Choroid plexus epithelial cell (primary cell): ENCODE data around the gene MYO9B.

Experiments
- DNase-seq: peaks from one replicate; pipeline ENCODE4 v3.0.0-alpha.2; 2010; ENCODE audit warnings: low read depth
- H3K4me3 ChIP-seq: 2 replicates; pipeline ENCODE4 v1.5.1; 2011; ENCODE audit warnings: low read depth, mild to moderate bottlenecking, control low read depth, low read length, moderate library complexity
- TF ChIP-seq, protein P1 (sequence below): conservative IDR thresholded peaks from 2 replicates; pipeline ENCODE4 v1.5.1; 2011; ENCODE audit warnings: low read depth, mild to moderate bottlenecking, control low read depth, inconsistent platforms, low read length, moderate library complexity

MYO9B gene

DNA sequence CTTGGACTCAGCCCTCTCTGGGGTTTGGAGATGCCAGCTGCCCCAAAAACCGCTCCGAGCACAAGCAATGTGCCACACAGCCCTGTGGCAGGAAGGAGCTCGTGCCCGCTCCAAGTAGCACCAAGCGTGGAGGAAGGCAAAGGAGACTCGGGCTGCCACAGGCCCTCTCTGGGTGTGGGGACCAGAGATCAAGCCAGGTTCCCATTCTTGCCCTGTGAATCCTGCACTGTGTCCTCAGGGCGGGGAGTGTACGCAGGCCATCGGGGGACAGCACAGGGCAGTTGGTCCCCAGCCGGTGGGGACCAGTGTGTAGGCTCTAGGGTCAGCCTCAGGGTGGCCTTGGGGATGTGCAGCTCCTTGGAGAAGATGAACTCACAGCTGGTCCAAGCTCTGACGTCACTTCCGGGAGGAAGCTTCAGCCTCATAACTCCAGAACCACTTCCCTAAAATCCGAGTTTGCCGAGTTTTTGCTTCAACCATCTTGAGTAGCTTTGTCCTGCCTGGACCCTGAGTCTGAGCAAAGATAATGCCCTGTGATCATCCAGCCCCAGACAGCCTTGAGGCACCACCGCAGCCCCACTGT lies 39.6 kb upstream of the MYO9B start:
- TF ChIP-seq, protein P1, sequence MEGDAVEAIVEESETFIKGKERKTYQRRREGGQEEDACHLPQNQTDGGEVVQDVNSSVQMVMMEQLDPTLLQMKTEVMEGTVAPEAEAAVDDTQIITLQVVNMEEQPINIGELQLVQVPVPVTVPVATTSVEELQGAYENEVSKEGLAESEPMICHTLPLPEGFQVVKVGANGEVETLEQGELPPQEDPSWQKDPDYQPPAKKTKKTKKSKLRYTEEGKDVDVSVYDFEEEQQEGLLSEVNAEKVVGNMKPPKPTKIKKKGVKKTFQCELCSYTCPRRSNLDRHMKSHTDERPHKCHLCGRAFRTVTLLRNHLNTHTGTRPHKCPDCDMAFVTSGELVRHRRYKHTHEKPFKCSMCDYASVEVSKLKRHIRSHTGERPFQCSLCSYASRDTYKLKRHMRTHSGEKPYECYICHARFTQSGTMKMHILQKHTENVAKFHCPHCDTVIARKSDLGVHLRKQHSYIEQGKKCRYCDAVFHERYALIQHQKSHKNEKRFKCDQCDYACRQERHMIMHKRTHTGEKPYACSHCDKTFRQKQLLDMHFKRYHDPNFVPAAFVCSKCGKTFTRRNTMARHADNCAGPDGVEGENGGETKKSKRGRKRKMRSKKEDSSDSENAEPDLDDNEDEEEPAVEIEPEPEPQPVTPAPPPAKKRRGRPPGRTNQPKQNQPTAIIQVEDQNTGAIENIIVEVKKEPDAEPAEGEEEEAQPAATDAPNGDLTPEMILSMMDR = no peak
- no peak overlapping the region for H3K4me3 ChIP-seq
- no peak for DNase-seq

DNA sequence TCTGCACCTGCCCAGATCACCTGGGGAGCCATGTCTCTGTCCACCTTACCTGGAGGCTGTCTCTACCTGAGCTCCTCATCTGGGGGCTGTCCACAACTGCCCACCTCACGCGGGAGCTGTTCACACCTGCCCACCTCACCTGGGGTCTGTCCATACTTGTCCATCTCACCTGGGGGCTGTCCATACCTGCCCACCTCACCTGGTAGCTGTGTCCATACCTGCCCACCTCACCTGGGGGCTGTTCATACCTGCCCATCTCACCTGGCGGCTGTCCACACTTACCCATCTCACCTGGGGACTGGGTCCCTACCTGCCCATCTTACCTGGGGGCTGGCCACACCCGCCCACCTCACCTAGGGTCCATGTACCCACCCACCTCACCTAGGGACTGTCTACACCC lies 38.9 kb upstream of the MYO9B start:
- H3K4me3 ChIP-seq = no peak overlapping the region
- DNase-seq = no peak

DNA sequence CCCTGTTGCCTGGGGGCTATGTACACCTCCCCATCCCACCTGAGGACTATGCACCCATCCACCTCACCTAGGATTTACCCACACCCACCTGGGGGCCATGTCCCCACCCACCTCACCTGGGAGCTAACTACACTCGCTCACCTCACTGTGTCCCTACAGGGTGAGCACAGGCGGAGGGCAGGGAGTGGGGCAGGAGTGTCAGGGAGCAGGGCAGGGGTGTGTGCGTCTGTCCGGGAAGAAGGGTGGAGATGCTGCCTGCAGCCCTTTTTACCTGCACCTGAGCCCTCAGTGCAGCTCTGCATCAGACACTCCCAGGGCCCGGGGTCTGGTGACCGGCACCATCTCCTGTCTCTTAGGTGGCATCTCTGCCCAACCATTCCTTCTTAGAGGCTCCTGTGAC lies 38.4 kb upstream of the MYO9B start:
- TF ChIP-seq, protein P1 = no peak
- no peak for DNase-seq
- H3K4me3 ChIP-seq = no peak overlapping the region

More for the DNA sequence above, 38.9 kb upstream of the MYO9B start:
- TF ChIP-seq, protein P1 = no peak

DNA sequence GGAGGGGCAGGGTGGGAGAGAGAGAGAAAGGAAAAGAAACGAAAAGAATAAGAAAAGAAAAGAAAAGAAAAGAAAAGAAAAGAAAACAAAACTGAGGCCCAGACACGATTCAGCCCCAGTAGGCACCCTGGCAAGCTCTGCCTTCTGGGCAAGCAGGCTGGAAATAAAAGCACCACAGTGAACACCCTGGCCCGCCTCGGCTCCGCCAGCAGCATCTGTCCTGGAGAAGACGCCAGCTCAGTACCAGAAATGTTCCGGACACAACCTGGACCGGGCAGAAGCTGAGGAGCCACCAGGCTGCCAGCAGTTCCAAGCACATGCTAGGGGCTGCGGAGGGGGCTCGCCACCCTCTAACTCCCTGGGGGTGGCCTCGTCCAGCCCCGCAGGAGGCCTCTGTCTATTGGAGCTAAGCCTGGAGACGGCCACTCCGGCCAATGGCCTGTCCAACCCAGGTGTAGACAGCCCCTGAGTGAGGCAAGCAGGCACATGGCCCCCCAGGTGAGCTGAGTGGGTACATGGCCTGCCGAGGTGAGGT lies 37.5 kb upstream of the MYO9B start:
- no peak for DNase-seq
- TF ChIP-seq, protein P1 = no peak

DNA sequence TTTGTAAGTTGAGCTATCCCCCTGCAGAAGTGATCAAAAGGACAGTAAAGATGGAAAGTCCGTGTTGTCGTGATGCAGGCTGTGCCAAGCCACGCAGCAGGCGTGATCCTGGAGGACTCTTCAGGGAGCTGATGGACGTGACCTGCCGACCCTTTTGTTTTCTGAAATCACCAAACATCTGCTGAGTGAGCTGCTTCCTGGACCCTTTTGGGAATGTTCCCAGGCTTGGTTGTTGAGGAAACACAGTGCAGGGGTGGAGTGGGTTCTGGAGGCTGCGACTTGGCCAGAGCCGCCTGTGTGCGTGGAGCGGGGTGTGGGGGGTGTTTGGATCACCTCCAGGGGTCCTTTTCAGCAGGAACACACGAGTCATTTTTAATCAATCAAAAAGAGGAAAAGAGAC lies 33.6 kb upstream of the MYO9B start:
- H3K4me3 ChIP-seq = no peak overlapping the region
- TF ChIP-seq, protein P1 = no peak
- peak; percentile 50 for DNase-seq

More for the DNA sequence above, 37.5 kb upstream of the MYO9B start:
- H3K4me3 ChIP-seq = no peak overlapping the region

DNA sequence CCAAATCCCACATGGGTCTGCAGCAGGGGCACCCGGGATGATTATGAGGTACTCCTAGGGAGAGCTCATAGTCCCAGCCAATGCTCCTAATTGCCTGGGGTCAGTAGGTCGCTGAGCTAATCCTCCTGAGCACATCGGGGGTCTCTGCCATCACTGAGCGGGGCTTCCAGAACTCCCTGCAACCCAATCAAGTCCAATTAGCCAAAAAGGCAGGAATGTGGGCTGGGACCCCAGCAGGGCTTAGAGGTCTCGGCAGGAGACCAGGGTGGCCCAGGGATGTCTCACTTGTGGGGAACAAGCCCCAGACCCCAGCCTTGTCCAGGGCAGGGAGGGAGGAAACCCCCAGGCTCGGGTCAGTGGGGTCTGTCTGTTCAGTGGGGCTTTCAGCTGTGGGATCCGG lies 31.8 kb upstream of the MYO9B start:
- DNase-seq = no peak
- H3K4me3 ChIP-seq = no peak overlapping the region
- TF ChIP-seq, protein P1 = no peak

DNA sequence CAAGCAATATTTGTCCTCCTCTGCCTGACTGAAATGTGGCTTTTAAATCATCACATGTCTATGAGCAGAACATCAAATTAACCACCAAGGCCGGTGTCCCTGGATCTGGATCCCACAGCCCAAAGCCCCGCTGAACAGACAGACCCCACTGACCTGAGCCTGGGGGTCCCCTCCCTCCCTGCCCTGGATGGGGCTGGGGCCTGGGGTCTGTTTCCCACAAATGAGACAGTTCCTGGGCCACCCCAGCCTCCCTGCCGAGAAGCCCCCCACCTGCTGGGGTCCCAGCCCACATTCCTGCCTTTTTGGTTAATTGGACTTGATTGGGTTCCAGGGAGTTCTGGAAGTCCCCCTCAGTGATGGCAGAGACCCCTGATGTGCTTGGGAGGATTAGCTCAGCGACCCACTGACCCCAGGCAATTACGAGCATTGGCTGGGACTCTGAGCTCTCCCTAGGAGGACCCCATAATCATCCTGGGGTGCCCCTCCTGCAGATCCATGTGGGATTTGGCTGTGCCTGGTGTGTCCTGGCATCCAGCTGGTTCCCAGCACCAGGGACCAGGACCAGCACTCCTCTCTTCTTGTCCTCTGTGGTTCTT lies 29.6 kb upstream of the MYO9B start:
- no peak overlapping the region for H3K4me3 ChIP-seq
- DNase-seq = no peak
- TF ChIP-seq, protein P1 = no peak
